Measurements from ENCODE around the gene COL4A4.
"Not testable (repeated sequence)": the region's sequence is repeated elsewhere in the genome, so short reads cannot be mapped to it uniquely, and the experiment has no call there.

COL4A4 gene

DNA sequence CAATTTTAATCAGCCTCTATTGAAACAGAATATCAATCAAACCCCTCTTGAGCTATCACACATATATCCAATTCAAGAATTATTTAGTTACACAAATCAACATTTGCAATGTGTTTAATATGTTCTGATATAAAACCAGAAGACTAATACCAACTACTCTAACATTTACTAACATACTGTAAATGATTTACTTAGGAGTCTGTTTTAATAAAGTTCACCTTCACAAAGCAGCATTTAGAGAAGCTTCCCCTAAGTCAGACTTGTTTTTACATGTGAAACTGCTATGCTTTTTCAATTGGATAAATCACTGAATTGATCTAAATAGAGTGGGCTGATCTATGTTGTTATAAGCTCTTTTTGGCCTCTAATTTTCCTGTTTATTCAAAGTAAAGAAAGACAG lies 18.8 kb upstream of the COL4A4 start:
- H3K27ac Mint-ChIP-seq = no peak overlapping the region
- ATAC-seq (ENCODE audit: low read depth) (no peak), DNase-seq (ENCODE audit: low spot score in 2 of 2) (no peak)
- H3K4me3 Mint-ChIP-seq = no peak overlapping the region
- H3K9me3 Mint-ChIP-seq = no peaks in the 10 kb centered on the region
- peaks cover 8% of the 10 kb centered on the region for H3K36me3 Mint-ChIP-seq
- H3K4me1 Mint-ChIP-seq = peaks cover 42% of the 10 kb centered on the region
- H3K27me3 Mint-ChIP-seq = no peaks in the 10 kb centered on the region

DNA sequence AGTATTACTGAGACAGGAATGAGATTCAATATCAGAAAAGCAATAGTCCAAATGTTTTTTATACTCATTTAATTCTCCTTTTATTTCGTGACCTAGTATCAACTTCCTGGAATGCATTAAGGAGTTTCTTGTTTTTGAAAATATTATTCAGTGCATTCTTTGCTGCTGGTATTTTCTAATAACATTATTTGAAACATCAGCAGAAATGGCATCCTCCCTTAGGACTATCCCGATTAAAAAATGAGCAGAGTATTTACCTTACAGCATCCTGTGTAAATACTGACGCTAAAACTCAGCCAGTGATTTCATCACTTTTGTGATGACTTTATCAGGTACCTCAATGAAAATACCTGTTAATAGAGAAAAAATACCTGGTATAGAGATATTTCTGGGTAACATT lies 16.8 kb upstream of the COL4A4 start:
- ATAC-seq (ENCODE audit: low read depth) = no peak
- H3K36me3 Mint-ChIP-seq = peaks cover 8% of the 10 kb centered on the region
- H3K27me3 Mint-ChIP-seq = no peaks in the 10 kb centered on the region
- DNase-seq (ENCODE audit: low spot score in 2 of 2) = no peak
- H3K9me3 Mint-ChIP-seq = no peaks in the 10 kb centered on the region
- H3K4me3 Mint-ChIP-seq = no peak overlapping the region
- peaks cover 23% of the 10 kb centered on the region for H3K4me1 Mint-ChIP-seq
- no peak overlapping the region for H3K27ac Mint-ChIP-seq

DNA sequence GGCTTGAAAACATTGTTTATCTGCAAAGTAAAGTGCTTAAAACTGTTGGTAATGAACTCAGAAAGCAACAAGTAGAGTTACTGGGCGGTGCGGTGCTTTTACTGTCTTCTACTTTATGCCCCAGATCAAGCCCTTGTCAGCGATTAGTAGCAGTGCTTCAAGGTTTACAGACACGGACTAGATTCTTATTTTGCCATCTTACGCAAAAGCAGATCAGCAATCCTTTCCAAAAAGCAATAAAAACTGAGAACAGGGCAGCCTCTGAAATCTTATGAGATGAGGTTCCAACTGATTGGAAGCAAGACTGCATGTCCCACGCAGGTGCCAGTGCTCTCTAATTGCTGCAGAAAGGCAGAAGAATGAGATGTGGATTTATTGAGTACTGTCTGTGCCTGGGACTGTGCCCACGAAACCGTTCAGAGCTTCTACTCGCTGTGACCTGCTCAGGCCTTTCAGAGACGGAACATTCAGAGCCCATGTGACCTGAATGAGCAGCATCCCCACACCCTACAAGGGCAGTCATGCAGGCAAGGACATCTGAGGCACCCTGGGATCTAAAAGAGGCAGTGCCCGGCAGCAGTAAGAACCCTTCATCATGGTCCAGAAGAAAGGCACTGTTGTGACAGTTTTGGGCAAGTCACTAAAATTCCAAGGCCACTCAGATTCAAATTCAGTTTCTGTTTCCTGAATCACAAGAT lies 16.1 kb upstream of the COL4A4 start:
- DNase-seq (ENCODE audit: low spot score in 2 of 2) = no peak
- no peaks in the 10 kb centered on the region for H3K9me3 Mint-ChIP-seq
- H3K4me3 Mint-ChIP-seq = no peak overlapping the region
- H3K4me1 Mint-ChIP-seq = peaks cover 17% of the 10 kb centered on the region
- no peak for ATAC-seq (ENCODE audit: low read depth)
- peaks cover 8% of the 10 kb centered on the region for H3K36me3 Mint-ChIP-seq
- no peaks in the 10 kb centered on the region for H3K27me3 Mint-ChIP-seq
- no peak overlapping the region for H3K27ac Mint-ChIP-seq

DNA sequence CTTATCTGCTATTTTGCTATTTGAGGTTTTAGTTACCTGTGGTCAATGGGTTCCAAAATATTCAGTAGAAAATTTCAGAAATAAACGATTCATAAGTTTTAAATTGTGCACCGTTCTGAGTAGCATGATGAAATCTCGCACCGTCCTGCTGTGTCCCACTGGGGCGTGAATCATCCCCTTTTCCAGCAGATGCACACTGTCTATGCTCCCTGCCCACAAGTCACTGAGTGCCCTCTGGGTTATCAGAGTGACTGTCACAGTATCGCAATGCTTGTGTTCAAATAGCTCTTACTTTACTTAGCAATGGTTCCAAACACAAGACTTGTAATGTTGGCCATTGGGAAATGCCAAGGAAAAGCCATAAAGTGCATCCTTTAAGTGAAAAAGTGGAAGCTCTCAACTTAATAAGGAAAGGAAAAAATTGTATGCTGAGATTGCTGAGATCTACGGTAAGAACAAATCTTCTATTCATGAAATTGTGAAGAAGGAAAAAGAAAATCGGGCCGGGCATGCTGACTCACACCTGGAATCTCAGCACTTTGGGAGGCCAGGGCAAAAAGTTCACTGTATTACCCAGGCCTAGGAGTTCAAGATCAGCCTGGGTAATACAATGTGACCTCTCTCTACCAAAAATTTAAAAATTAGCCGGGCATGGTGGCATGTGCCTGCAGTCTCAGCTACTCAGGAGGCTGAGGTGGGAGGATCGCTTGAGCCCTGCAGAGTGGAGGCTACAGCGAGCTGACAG lies 13.8 kb upstream of the COL4A4 start:
- Mint-ChIP-seq H3K27me3 (no peaks in the 10 kb centered on the region), H3K36me3 (peaks cover 7% of the 10 kb centered on the region)
- no peak for ATAC-seq (ENCODE audit: low read depth)

DNA sequence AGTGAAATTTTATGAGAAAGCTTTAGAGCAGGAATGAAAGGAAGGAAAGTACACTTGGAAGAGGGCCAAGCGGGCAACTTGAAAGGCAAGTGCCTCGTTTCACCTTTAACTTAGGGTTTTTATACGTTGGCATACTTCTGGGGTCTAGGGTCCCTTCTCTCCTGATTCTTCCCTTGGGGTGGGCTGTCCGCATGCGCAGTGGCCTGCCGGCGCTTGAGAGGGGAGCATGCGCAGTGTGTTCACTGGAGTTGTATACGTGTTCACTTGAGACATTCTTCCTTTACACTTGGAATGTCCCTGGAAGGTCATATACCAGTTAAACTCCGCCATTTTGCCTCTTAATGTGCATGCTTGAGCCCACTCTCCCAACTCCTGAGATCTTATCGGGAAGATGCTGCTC lies 7.8 kb upstream of the COL4A4 start:
- H3K27me3 Mint-ChIP-seq; H3K9me3 Mint-ChIP-seq; H3K27ac Mint-ChIP-seq; DNase-seq (ENCODE audit: low spot score in 2 of 2); H3K4me3 Mint-ChIP-seq; ATAC-seq (ENCODE audit: low read depth): not testable (repeated sequence)
- peaks cover 19% of the 10 kb centered on the region for H3K4me1 Mint-ChIP-seq
- peaks cover 17% of the 10 kb centered on the region for H3K36me3 Mint-ChIP-seq

More for the DNA sequence above, 13.8 kb upstream of the COL4A4 start:
- H3K27ac Mint-ChIP-seq = no peak overlapping the region
- H3K9me3 Mint-ChIP-seq = no peaks in the 10 kb centered on the region
- DNase-seq (ENCODE audit: low spot score in 2 of 2) = no peak
- H3K4me3 Mint-ChIP-seq = no peak overlapping the region
- peaks cover 10% of the 10 kb centered on the region for H3K4me1 Mint-ChIP-seq

DNA sequence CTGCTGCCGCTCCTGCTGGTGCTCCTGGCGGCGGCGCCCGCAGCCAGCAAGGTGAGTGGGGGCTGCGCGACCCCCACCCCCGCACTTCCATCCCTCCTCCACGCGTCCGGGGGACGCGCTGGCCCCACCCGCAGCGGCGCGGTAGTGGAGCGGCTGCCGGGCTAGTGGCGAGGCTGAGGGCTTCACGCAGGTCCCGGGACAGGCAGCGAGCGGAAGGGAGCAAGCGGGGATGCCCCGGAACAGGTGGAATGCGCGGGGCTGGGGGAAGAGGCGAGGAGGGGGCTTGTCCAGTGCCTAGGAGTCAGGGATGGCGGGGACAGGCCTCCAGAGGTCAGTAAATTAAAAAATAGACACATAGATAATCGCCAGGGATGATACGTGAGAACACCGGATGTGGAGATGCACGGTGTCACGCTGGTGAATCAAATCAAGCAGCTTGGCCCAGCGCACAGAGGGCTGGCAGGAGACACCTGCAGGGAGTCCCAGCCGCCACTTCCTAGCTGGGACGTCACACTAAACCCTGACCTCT lies 822 bp upstream of the COL4A4 start:
- Mint-ChIP-seq H3K4me1 (peaks cover 41% of the 10 kb centered on the region), H3K27me3 (no peaks in the 10 kb centered on the region), H3K36me3 (peaks cover 10% of the 10 kb centered on the region), H3K9me3 (no peaks in the 10 kb centered on the region), H3K27ac (peak overlapping the region; percentile 91), H3K4me3 (peak overlapping the region; percentile 98)
- DNase-seq (ENCODE audit: low spot score in 2 of 2) = peak; percentile 40 to 50
- peak; percentile 58 for ATAC-seq (ENCODE audit: low read depth)

DNA sequence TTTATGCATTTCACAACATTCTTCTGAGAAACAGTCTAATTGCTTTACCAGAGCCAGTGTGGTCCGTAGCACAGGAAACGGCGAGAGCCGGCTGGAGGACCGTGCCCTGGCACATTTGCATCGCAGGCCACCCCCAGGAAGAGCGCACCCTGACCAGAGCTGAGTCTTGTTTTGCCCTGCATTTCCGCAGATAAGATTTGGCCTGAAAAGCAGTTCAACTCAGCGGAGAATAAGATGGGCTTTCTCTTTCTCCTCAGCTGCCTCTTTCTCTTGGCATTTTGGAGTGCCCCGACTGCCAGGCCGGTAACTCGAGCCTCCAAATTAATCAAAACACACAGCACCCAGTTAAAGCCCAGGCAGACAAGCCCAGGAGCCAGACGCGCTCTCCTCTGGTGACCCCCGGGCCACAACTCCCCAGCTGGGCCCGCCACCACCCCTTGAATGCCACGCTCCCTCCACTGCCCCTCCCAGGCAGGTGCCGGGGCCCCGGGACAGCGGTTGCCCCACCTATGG lies 464 bp downstream of the COL4A4 start:
- peaks cover 15% of the 10 kb centered on the region for H3K36me3 Mint-ChIP-seq
- DNase-seq (ENCODE audit: low spot score in 2 of 2) (no peak), ATAC-seq (ENCODE audit: low read depth) (peak; percentile 18)
- H3K9me3 Mint-ChIP-seq = peaks cover 5% of the 10 kb centered on the region
- peak overlapping the region; percentile 98 for H3K4me3 Mint-ChIP-seq
- H3K27me3 Mint-ChIP-seq = no peaks in the 10 kb centered on the region
- H3K27ac Mint-ChIP-seq = peak overlapping the region; percentile 91
- H3K4me1 Mint-ChIP-seq = peaks cover 47% of the 10 kb centered on the region

DNA sequence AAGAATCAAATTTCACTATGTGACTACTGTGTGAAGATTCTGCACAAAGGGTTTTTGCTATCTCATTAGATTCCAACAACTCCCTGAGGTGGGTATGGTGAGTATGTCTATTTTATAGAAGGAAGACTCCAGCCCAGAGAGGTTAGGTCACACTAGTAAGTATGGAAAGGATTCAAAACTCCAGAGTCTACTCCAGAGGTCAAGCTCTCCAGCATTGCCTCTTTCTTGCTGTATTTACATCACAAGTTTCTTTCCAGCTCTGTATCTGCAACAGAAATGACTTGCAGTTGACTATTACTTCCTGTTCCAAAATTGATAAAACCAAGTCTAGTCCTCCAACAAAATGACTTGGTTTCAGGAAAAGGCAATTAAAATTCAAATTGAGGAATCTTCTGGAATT lies 2.1 kb downstream of the COL4A4 start:
- Mint-ChIP-seq H3K36me3 (peaks cover 15% of the 10 kb centered on the region), H3K4me3 (no peak overlapping the region), H3K27me3 (no peaks in the 10 kb centered on the region), H3K9me3 (peaks cover 5% of the 10 kb centered on the region), H3K4me1 (peaks cover 42% of the 10 kb centered on the region), H3K27ac (peak overlapping the region; percentile 8)
- no peak for ATAC-seq (ENCODE audit: low read depth)
- DNase-seq (ENCODE audit: low spot score in 2 of 2) = no peak

DNA sequence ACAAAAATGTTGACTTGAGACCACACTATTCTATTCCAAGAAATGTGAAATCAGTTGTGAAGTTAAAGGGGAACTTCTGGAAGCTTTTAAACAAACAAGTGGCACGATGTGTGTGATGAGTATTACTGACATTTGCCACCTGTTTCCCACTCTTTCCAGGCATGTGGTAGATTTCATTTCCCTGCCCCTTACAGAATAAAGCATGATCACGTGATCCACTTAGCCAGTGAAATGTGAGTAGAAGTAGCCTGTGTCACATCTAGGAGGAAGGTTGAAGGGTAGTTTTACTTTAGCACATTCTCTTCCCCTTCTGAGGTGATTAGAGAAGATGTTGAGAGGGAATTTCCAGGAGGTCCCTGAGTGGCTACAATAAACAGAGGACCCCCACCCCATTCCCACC lies 3.8 kb downstream of the COL4A4 start:
- Mint-ChIP-seq H3K4me3 (no peak overlapping the region), H3K27me3 (no peaks in the 10 kb centered on the region), H3K36me3 (peaks cover 16% of the 10 kb centered on the region), H3K4me1 (peaks cover 40% of the 10 kb centered on the region), H3K27ac (peak overlapping the region; percentile 48), H3K9me3 (peaks cover 5% of the 10 kb centered on the region)
- no peak for DNase-seq (ENCODE audit: low spot score in 2 of 2)
- ATAC-seq (ENCODE audit: low read depth) = no peak

DNA sequence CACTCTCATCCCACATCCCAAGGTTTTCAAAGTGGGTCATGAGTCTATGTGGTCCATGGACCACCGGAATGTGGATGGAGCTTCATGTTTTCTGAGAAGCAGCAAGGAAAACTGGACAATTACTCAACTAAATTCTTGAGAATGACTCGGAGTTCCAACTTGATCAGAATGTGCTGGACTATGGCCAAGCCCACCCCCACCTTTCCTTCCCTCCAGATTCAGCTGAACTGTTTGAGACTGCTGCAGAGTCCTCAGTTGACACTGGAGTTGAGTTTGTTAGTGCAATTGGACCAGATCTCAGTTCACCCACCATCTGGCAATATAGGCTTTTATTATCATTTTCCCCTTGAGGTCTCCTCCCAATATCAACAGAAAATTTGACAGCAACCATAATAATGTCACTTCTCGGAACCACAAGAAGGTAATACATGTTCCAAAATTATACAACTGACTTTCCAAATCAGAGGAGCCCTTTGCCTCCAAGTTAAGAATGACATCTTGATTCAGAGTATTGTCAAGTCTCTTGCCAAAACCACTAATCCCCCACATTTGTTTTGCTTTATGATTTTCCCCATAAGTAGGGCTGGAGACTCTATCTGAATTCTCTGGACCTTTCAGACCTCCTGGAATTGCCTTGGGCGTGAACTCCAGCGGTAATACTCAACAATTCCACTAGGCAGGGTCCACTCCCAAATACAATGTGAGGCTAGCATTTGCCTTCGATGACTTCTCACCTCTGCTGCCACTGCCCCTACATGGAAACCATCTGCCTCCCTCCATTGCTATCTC lies 8.8 kb downstream of the COL4A4 start:
- no peaks in the 10 kb centered on the region for H3K27me3 Mint-ChIP-seq

DNA sequence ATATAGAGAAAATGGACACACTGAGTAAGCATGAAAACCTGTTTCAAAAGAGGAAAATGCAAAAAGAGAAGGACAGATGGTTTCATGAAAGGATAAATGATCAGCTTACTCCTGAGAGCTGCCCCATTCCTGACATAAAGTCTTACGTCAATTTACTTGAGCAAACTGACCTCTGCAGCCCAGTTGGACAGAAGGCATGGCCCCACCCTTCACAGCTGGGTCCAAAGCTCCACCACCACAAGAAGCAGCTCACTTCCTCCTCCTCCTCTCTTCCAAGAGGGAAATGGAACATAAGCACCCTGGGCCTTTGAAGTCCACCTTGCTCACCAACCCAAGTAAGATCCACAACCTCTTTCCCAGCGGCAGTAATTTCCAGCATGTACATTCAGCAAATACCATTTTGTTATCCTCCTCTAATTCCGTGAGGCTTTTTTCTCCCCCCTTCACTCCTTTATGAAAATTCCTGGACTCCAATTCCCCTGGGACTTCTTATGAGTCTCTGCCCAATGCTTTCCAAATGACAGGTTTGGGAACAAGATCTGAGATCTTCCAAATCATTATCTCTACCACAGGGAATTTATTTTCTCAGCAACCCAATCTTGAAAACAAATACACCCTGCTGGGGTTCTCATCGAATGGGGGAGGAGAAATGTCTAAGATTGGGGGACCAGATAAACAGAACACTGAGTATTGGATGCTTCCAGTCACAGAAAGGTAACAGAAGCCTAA lies 10.1 kb downstream of the COL4A4 start:
- peaks cover 12% of the 10 kb centered on the region for H3K36me3 Mint-ChIP-seq
- H3K27ac Mint-ChIP-seq = peak overlapping the region; percentile 6
- no peak for DNase-seq (ENCODE audit: low spot score in 2 of 2)
- H3K27me3 Mint-ChIP-seq = no peaks in the 10 kb centered on the region
- H3K9me3 Mint-ChIP-seq = peaks cover 2% of the 10 kb centered on the region
- peaks cover 23% of the 10 kb centered on the region for H3K4me1 Mint-ChIP-seq
- H3K4me3 Mint-ChIP-seq = no peak overlapping the region
- ATAC-seq (ENCODE audit: low read depth) = no peak

More for the DNA sequence above, 8.8 kb downstream of the COL4A4 start:
- no peak overlapping the region for H3K4me3 Mint-ChIP-seq
- peak overlapping the region; percentile 31 for H3K27ac Mint-ChIP-seq
- DNase-seq (ENCODE audit: low spot score in 2 of 2) = no peak
- peaks cover 5% of the 10 kb centered on the region for H3K9me3 Mint-ChIP-seq
- peaks cover 17% of the 10 kb centered on the region for H3K36me3 Mint-ChIP-seq
- no peak for ATAC-seq (ENCODE audit: low read depth)
- peaks cover 33% of the 10 kb centered on the region for H3K4me1 Mint-ChIP-seq

DNA sequence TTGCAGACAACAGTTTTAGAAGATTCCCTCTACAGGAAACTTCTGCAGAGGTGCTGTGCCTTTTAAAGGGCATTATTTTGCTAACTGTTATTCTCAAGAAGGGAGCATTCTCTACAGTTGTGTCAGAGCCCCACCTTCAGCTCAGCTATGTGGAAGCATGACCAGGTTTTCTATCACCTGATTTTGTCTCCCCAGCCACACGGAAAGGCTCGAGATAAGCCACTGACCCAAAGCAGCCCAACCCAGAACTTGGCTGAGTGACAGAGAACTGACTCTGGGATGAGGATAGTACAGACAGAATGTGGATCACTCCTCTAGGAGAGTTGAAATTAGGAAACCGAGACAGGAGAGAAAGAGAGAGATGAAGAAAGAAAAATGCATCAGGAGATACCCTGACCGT lies 10.7 kb downstream of the COL4A4 start:
- no peak for DNase-seq (ENCODE audit: low spot score in 2 of 2)
- Mint-ChIP-seq H3K27ac (no peak overlapping the region), H3K9me3 (peaks cover 2% of the 10 kb centered on the region), H3K27me3 (no peaks in the 10 kb centered on the region), H3K4me1 (peaks cover 23% of the 10 kb centered on the region), H3K36me3 (peaks cover 12% of the 10 kb centered on the region), H3K4me3 (no peak overlapping the region)
- no peak for ATAC-seq (ENCODE audit: low read depth)

DNA sequence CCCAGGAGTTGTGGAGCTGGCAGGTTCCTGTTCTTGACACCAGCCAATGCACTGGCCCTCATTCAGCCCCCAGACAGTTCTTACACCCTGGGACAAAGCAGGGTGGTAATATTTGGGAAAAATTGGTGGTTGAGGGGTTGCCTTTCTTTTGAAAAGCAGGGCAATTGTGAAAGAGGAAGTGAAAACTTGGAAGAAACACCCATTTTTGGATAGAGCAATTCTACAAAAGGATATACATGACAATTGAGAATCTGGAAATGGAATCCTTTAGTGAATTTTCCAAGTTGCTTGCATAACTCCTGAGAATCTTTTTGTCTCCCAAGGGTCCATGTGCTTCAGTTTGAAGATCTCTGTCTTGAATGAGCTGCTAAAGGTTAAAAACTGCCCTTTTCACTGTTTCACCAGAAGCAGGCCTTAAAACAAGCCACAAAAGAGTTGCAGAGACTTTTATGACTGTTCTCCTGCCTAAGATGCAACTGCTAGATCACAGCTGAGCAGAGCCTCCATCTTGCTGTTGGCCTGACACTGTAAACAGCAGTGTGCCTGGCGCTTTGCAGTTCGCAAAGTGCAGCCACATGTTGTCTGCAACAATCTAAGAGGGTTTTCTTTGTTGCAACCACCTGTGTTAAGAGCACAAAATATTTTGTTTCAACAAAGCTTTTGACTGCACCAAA lies 11.8 kb downstream of the COL4A4 start:
- peak overlapping the region; percentile 66 for H3K27ac Mint-ChIP-seq
- H3K36me3 Mint-ChIP-seq = peaks cover 12% of the 10 kb centered on the region
- H3K27me3 Mint-ChIP-seq = no peaks in the 10 kb centered on the region
- peaks cover 2% of the 10 kb centered on the region for H3K9me3 Mint-ChIP-seq
- no peak overlapping the region for H3K4me3 Mint-ChIP-seq
- peaks cover 23% of the 10 kb centered on the region for H3K4me1 Mint-ChIP-seq
- no peak for DNase-seq (ENCODE audit: low spot score in 2 of 2)
- ATAC-seq (ENCODE audit: low read depth) = no peak
